Muscle of arm (tissue), 12 donors: Measurements from ENCODE around the gene EPHB1. TPM values are rescaled to one million over a fixed set of nuclear protein-coding genes. Genes with fewer than 3 reads are reported as not detected.

Source experiments
- DNase-seq: peaks from one replicate; pipeline ENCODE4 v3.0.0-alpha.2; 2013
- polyA plus RNA-seq, 12 donors: library from polyadenylated mRNA; unstranded; fragments of 120-200 nt; gene quantifications; one replicate each; pipeline ENCODE4 v1.2.1, GENCODE V29; 2013; ENCODE audit not compliant: insufficient read length in 12 of 12

Gene EPHB1
- polyA plus RNA-seq, 12 donors: 7.2 to 59.6 (median 40.0) TPM; not detected in 1

- DNase-seq: no peak
Observed at GRCh38 chr3:135158520-135158919, 363.5 kb downstream of the EPHB1 start.

GRCh38 chr3:135159681-135160247 is 364.7 kb downstream of the EPHB1 start:
- no peak for DNase-seq

GRCh38 chr3:135161425-135161824 is 366.4 kb downstream of the EPHB1 start:
- DNase-seq: no peak

- no peak for DNase-seq
Observed at GRCh38 chr3:135163701-135164100, 368.6 kb downstream of the EPHB1 start.

- no peak for DNase-seq
Observed at GRCh38 chr3:135165260-135165659, 370.2 kb downstream of the EPHB1 start.

- DNase-seq: no peak
Observed at GRCh38 chr3:135166266-135166825, 371.3 kb downstream of the EPHB1 start.

- no peak for DNase-seq
Observed at GRCh38 chr3:135168822-135169221, 373.8 kb downstream of the EPHB1 start.

- DNase-seq: no peak
Observed at GRCh38 chr3:135169651-135170050, 374.6 kb downstream of the EPHB1 start.

GRCh38 chr3:135170732-135171131 is 375.7 kb downstream of the EPHB1 start:
- DNase-seq: no peak

GRCh38 chr3:135172191-135172869 is 377.3 kb downstream of the EPHB1 start:
- no peak for DNase-seq

- no peak for DNase-seq
Observed at GRCh38 chr3:135175728-135176277, 380.7 kb downstream of the EPHB1 start.

GRCh38 chr3:135176881-135177280 is 381.8 kb downstream of the EPHB1 start:
- no peak for DNase-seq

GRCh38 chr3:135178566-135178965 is 383.5 kb downstream of the EPHB1 start:
- DNase-seq: no peak

GRCh38 chr3:135181408-135181807 is 386.3 kb downstream of the EPHB1 start:
- no peak for DNase-seq

- DNase-seq: no peak
Observed at GRCh38 chr3:135182364-135182998, 387.4 kb downstream of the EPHB1 start.

GRCh38 chr3:135190658-135191057 is 395.6 kb downstream of the EPHB1 start:
- DNase-seq: no peak

- DNase-seq: no peak
Observed at GRCh38 chr3:135191708-135192107, 396.6 kb downstream of the EPHB1 start.

GRCh38 chr3:135192929-135193328 is 397.9 kb downstream of the EPHB1 start:
- no peak for DNase-seq

- DNase-seq: no peak
Observed at GRCh38 chr3:135197246-135197645, 402.2 kb downstream of the EPHB1 start.

GRCh38 chr3:135197856-135198255 is 402.8 kb downstream of the EPHB1 start:
- no peak for DNase-seq

GRCh38 chr3:135199137-135199536 is 404.1 kb downstream of the EPHB1 start:
- DNase-seq: no peak

- no peak for DNase-seq
Observed at GRCh38 chr3:135203026-135203425, 408.0 kb downstream of the EPHB1 start.

GRCh38 chr3:135213213-135213612 is 418.2 kb downstream of the EPHB1 start:
- DNase-seq: no peak
